GM20431 (cell line): ENCODE measurements around the gene CTIF.

Experiments used
- in situ Hi-C: fragments of 300-500 bp; cut with MseI, MboI; formaldehyde crosslinking; loops from one replicate; pipeline ENCODE4 v1.15.0; 2020; ENCODE audit warnings: low sequenced_read_pairs; ENCODE audit not compliant: unreplicated experiment

CTIF gene

DNA sequence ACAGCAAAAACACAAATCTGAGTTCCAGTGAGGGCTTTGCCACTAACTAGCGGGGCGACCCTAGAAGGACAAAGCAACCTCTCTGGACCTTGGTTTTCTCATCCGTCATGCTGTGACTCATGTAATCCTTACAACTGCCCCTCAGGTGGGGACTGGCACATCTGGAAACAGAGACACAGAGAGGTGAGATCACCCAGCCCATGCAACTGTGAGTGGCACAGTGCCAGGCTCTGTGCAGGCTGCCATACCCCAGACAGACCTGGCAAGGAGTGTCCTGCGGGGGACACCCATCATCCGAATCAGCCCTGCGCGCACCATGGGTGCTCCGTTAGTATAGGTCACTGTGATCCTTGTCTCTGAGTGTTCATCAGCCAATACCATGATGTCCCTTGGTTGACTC lies 213.6 kb downstream of the CTIF start:
- in situ Hi-C loops = no loop called here

- in situ Hi-C loops = no loop called here
These were observed 214.1 kb downstream of the CTIF start for GRCh38 chr18:48752928-48753327.

DNA sequence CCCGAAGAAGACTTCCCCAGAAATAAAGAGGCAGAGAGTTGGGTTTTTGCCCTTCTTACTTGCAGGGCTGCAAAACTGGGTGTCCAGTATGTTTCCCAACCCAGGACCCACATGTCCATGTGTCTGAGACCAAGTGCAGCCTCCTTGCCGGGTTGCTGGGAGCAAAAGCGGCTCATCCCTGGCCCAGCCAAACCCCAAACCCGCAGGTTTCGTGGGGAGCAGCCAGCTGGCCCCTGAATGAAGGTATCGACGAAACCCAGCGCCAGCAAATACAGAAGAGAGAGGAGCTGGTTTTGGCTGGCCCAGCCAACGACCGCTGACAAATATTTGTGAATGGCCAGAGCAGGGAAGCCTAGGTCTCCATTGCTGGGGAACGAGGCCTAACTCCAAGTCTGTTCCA lies 214.9 kb downstream of the CTIF start:
- in situ Hi-C loops = no loop called here

- in situ Hi-C loops = no loop called here
These were observed 215.7 kb downstream of the CTIF start for GRCh38 chr18:48754559-48754958.

GRCh38 chr18:48754993-48755473 lies 216.2 kb downstream of the CTIF start:
- in situ Hi-C loops = no loop called here

GRCh38 chr18:48756511-48757226 lies 217.8 kb downstream of the CTIF start:
- in situ Hi-C loops = no loop called here

DNA sequence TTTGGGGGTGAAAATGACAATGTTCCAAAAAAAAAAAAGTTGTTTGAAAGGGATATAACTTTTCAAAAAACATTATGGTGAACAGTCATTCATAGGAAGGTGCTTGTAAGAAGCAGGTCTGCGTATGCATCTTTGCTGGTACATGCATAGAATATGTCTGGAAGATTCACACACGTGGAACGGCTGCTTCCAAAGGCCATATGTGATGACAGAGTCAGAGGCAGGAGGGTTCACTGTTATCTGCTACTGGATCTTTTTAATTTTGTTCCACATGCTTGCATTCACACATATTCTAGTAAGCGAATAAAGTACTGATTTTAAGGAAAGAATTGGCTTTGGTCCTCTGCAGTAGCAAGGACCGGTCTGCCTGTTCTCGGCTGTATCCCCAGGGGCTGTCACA lies 218.5 kb downstream of the CTIF start:
- in situ Hi-C loops = no loop called here

GRCh38 chr18:48757906-48758305 lies 219.1 kb downstream of the CTIF start:
- in situ Hi-C loops = no loop called here

DNA sequence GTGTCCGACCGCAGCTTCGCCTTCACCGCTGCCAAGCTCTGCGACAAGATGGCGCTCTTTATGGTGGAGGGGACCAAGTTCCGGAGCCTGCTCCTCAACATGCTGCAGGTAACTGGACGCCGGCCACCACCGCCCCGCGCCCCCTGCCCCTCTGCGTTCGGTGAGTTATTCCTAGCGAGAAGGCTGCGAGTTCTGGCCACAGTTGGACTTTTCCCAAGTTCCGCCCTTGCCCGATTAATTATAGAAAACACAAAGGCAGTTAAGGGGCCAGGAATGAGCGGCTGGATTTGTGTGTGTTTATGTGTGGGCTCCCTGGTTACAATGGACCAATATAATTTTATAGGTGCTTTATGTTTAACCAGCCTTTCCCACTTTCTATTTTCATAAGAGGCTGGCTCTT lies 222.8 kb downstream of the CTIF start:
- in situ Hi-C loops = no loop called here

- in situ Hi-C loops = no loop called here
These were observed 223.2 kb downstream of the CTIF start for GRCh38 chr18:48762022-48762421.

- in situ Hi-C loops = no loop called here
These were observed 224.2 kb downstream of the CTIF start for GRCh38 chr18:48762836-48763718.

GRCh38 chr18:48763719-48764100 lies 224.9 kb downstream of the CTIF start:
- in situ Hi-C loops = no loop called here

- in situ Hi-C loops = no loop called here
These were observed 226.2 kb downstream of the CTIF start for GRCh38 chr18:48765053-48765452.

DNA sequence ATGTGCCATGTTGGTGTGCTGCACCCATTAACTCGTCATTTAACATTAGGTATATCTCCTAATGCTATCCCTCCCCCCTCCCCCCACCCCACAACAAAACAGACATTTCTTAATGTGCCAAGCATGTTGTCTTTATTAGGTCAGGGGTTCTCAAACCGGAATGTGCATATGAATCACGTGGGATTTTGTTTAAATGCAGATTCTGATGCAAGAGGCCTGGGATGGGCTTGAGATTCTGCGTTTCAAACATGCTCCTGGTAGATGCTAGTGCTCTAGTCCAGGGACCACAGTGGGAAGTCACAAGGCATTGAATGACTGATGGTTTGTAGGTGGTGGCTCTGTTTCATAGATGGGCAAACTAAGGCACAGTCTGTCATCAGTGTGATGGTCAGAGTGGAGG lies 227.2 kb downstream of the CTIF start:
- in situ Hi-C loops = no loop called here

DNA sequence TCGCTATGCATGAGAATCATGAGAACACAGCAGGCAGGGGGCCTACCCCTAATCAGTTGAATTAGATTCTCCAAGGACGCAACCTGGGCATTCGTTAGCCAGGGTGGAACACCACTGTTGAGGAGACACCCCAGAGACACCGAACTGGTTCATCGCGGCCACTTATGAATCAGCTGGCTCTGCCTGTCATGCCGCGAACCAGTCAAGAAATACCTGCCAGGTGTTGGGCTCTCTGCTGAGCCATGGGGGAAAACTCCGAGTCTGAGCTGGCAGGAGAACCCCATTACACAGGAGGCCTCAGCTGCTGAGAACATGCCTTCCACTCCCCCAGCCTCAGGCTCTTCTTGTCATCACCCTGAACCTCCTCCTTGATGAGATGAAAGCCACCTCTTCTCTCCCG lies 227.7 kb downstream of the CTIF start:
- in situ Hi-C loops = no loop called here

DNA sequence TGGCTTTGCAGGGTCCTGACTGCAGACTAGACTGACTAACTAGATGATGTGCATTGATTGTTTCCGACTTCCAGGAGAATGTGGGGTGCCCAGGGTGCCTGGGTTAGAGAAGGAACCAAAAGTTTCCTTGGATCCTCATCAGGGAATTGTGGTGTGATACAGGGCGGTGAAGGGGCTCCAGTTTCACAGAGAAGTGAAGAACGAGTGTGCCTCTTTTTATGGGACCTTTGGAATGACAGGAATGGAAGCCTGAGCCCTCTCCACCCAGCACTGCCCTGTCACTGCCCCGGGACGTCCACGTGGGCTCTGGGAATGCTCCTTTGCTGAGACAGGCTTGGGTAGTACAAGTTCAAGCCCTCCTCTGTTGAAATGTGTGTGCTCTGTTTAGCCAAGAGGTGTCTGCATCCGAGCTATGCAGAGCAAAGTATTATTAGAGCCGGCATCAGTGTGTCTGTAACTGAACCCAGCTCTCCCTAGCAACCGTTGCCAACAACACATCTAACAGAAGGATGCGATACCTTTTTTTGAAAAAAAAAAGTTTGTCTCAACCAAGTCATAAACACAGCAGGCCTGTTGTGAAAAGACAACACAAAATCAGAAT lies 228.4 kb downstream of the CTIF start:
- in situ Hi-C loops = no loop called here

DNA sequence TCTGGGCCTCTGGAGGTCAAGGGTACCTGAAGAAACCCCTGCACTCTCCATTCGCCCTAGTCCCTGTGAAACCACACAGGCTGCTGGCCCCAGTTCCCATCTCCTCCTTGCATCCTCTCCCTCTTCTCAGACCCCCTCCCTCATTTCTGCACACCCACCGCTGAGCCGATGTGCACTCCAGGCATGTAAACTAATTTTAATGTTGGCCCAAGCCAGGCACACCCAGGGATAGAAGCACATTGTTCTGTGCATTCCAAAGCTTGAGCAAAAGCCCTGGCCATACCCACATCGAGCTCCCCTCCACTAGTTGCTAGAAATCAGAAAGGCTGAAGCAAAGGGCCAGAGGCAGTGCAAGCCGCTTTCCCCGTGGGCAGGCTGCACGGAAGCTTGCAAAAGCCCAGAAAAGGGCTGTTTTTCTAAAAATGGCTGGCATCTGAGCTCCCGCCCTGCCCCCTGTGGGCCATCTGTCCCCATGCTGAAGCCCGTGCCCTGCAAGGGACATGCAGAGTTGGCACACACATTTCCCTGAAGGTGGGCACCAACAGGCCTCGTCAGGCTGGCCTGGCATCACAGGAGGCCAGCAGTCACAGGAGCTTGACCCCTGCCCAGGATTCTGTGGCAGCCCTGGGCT lies 230.3 kb downstream of the CTIF start:
- in situ Hi-C loops = no loop called here

- in situ Hi-C loops = loop anchor here (10.0 kb wide), 1 partner anchor 95 kb away; no protein-coding TSS in a partner anchor
These were observed 231.4 kb downstream of the CTIF start for GRCh38 chr18:48770243-48770642.

- in situ Hi-C loops = loop anchor here (10.0 kb wide), 1 partner anchor 97 kb away; no protein-coding TSS in a partner anchor
These were observed 233.0 kb downstream of the CTIF start for GRCh38 chr18:48771641-48772375.

- in situ Hi-C loops = loop anchor here (10.0 kb wide), 1 partner anchor 98 kb away; no protein-coding TSS in a partner anchor
These were observed 233.6 kb downstream of the CTIF start for GRCh38 chr18:48772457-48772856.
